ENCODE measurements around the gene OTOF. TPM values are rescaled to one million over a fixed set of nuclear protein-coding genes. Genes with fewer than 3 reads are reported as not detected.

Gene OTOF
- polyA plus RNA-seq, 1 of the 3 experiments (the other 2 are of a cell fraction): not detected

DNA sequence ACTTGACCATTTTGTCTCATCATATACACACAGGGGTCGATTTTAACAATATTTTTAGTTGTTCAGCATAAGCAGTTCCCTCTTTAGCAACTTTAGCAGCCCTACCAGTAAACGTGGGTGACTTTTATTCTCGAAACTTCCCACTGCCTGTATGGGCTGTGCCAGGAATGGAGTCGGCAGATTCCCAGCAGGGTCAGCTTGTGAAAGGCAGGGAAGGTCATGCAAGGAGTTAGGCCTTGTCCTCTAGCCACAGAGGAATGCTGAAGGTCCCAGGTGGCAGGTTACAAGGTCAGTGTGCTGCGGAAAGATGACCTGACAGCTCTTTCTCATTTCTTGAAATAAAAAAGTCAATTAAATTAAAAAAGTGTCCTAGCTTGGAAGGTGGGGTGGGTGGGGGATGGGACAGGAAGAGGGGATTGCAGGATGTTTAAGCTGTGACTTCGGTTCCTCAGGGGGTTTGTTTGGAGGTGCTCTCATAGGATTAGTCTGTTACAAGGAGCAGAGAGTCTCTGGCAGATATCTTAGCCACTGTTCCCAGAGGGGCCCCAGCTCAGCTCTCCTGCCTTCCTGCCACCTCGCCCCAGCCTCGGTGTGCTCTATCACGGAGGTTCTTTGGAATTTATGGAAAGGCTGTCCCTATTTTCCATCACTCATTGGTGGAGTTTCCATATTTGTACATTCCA, 54.8 kb downstream of the OTOF start:
- TF ChIP-seq, protein P1, sequence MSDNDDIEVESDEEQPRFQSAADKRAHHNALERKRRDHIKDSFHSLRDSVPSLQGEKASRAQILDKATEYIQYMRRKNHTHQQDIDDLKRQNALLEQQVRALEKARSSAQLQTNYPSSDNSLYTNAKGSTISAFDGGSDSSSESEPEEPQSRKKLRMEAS (IDR thresholded peaks at IDR 0.05; ENCODE audit: low read depth): no peak
- TF ChIP-seq TEAD4 (IDR thresholded peaks at IDR 0.05; ENCODE audit: borderline replicate concordance, insufficient read depth) (no peak), RCOR1 (IDR thresholded peaks at IDR 0.05; ENCODE audit: low read length) (no peak), TAF1 (IDR thresholded peaks at IDR 0.05; ENCODE audit: borderline replicate concordance, low read depth, low read length) (no peak), MEF2A (IDR thresholded peaks at IDR 0.05; ENCODE audit: borderline replicate concordance, low read depth) (no peak), EZH2phosphoT487 (IDR thresholded peaks at IDR 0.05; ENCODE audit: borderline replicate concordance, low read depth) (no peak)
- TF ChIP-seq, protein P2, sequence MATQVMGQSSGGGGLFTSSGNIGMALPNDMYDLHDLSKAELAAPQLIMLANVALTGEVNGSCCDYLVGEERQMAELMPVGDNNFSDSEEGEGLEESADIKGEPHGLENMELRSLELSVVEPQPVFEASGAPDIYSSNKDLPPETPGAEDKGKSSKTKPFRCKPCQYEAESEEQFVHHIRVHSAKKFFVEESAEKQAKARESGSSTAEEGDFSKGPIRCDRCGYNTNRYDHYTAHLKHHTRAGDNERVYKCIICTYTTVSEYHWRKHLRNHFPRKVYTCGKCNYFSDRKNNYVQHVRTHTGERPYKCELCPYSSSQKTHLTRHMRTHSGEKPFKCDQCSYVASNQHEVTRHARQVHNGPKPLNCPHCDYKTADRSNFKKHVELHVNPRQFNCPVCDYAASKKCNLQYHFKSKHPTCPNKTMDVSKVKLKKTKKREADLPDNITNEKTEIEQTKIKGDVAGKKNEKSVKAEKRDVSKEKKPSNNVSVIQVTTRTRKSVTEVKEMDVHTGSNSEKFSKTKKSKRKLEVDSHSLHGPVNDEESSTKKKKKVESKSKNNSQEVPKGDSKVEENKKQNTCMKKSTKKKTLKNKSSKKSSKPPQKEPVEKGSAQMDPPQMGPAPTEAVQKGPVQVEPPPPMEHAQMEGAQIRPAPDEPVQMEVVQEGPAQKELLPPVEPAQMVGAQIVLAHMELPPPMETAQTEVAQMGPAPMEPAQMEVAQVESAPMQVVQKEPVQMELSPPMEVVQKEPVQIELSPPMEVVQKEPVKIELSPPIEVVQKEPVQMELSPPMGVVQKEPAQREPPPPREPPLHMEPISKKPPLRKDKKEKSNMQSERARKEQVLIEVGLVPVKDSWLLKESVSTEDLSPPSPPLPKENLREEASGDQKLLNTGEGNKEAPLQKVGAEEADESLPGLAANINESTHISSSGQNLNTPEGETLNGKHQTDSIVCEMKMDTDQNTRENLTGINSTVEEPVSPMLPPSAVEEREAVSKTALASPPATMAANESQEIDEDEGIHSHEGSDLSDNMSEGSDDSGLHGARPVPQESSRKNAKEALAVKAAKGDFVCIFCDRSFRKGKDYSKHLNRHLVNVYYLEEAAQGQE (IDR thresholded peaks at IDR 0.05; ENCODE audit: low read depth, low read length): no peak
- H3K4me1 ChIP-seq (ENCODE audit: control insufficient read depth in 1 of 2, insufficient read depth in 2 of 2, low read depth in 1 of 2, low read length in 1 of 2): no peaks in the 10 kb centered on the region
- H3F3A ChIP-seq (replicated peaks; ENCODE audit: insufficient read depth): no peaks in the 10 kb centered on the region
- H3K4me2 ChIP-seq: no peak overlapping the region
- no peak for DNase-seq
- no peak overlapping the region for H3K27ac ChIP-seq (ENCODE audit: low read depth in 2 of 2, low read length in 1 of 2)
- H2AFZ ChIP-seq (ENCODE audit: low read depth): no peak overlapping the region
- H3K79me2 ChIP-seq (ENCODE audit: insufficient read depth): no peaks in the 10 kb centered on the region
- WGBS (ENCODE audit: low lambda C conversion rate): 59% methylated on average over 9 of the region's 9 CpGs
- H3K9ac ChIP-seq: no peak overlapping the region
- ChIA-PET POLR2A (interaction anchor here (0.8 kb wide), 1 partner anchor 1004 kb away, joined by 3 read pairs; no protein-coding TSS in a partner anchor), CTCF (interaction anchor here (0.8 to 2.0 kb wide), 3 partner anchors 28 to 92 kb away, joined by 3 to 6 read pairs (median 5); no protein-coding TSS in a partner anchor)
- no peaks in the 10 kb centered on the region for H3K27me3 ChIP-seq (ENCODE audit: insufficient read depth)
- H3K36me3 ChIP-seq (replicated peaks in 1 of 2; ENCODE audit: control insufficient read depth in 1 of 2, insufficient read depth in 2 of 2, low read length in 1 of 2): no peaks in the 10 kb centered on the region
- H3K9me2 ChIP-seq: no peaks in the 10 kb centered on the region
- no peak overlapping the region for H3K4me3 ChIP-seq (ENCODE audit: low read depth in 2 of 2, low read length in 1 of 2)
- H3K9me3 ChIP-seq: no peaks in the 10 kb centered on the region
- no peaks in the 10 kb centered on the region for H4K20me1 ChIP-seq (ENCODE audit: insufficient read depth)

DNA sequence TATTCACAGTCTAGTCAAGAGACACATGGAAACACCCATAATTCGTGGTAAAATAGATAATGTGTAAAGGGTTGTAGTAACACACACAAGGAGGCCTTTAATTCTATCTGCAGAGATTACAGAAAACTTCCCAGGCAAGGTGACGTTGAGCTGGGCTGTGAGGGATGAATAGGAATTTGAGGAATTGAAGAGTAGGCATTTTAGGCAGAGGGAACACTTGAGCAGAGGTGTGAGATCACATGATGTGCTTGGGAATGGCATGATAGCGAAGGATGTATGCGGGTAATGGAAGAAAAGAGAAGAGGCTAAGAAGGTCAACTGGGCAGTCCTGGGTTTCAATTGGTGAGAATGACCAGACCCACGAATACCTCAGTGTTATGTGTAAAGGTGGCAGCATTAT, 56.0 kb downstream of the OTOF start:
- H3K9me2 ChIP-seq: no peaks in the 10 kb centered on the region
- POLR2A ChIA-PET: interaction anchor here (0.8 kb wide), 1 partner anchor 1003 kb away, joined by 3 read pairs; no protein-coding TSS in a partner anchor
- no peak overlapping the region for H2AFZ ChIP-seq (ENCODE audit: low read depth)
- 69% methylated on average over 5 of the region's 5 CpGs for WGBS (ENCODE audit: low lambda C conversion rate)
- H3K9me3 ChIP-seq: no peaks in the 10 kb centered on the region
- no peaks in the 10 kb centered on the region for H4K20me1 ChIP-seq (ENCODE audit: insufficient read depth)
- H3K27me3 ChIP-seq (ENCODE audit: insufficient read depth): no peaks in the 10 kb centered on the region
- CTCF ChIA-PET: interaction anchor here (1.2 kb wide), 1 partner anchor 92 kb away, joined by 3 read pairs; no protein-coding TSS in a partner anchor
- no peaks in the 10 kb centered on the region for H3K36me3 ChIP-seq (replicated peaks in 1 of 2; ENCODE audit: control insufficient read depth in 1 of 2, insufficient read depth in 2 of 2, low read length in 1 of 2)
- no peak overlapping the region for H3K9ac ChIP-seq
- no peaks in the 10 kb centered on the region for H3K4me1 ChIP-seq (ENCODE audit: control insufficient read depth in 1 of 2, insufficient read depth in 2 of 2, low read depth in 1 of 2, low read length in 1 of 2)
- no peaks in the 10 kb centered on the region for H3F3A ChIP-seq (replicated peaks; ENCODE audit: insufficient read depth)
- no peaks in the 10 kb centered on the region for H3K79me2 ChIP-seq (ENCODE audit: insufficient read depth)
- no peak overlapping the region for H3K4me3 ChIP-seq (ENCODE audit: low read depth in 2 of 2, low read length in 1 of 2)
- DNase-seq: no peak
- no peak overlapping the region for H3K4me2 ChIP-seq
- no peak overlapping the region for H3K27ac ChIP-seq (ENCODE audit: low read depth in 2 of 2, low read length in 1 of 2)
- TF ChIP-seq ELF1 (IDR thresholded peaks at IDR 0.05) (no peak), SMC3 (IDR thresholded peaks at IDR 0.05; ENCODE audit: low read depth, low read length) (no peak), FOSL2 (IDR thresholded peaks at IDR 0.05; ENCODE audit: borderline replicate concordance, low read depth) (no peak), TAF1 (IDR thresholded peaks at IDR 0.05; ENCODE audit: borderline replicate concordance, low read depth, low read length) (no peak), FOXJ3 (CRISPR knock-in tag; IDR thresholded peaks at IDR 0.05) (no peak)
- TF ChIP-seq, protein P3, sequence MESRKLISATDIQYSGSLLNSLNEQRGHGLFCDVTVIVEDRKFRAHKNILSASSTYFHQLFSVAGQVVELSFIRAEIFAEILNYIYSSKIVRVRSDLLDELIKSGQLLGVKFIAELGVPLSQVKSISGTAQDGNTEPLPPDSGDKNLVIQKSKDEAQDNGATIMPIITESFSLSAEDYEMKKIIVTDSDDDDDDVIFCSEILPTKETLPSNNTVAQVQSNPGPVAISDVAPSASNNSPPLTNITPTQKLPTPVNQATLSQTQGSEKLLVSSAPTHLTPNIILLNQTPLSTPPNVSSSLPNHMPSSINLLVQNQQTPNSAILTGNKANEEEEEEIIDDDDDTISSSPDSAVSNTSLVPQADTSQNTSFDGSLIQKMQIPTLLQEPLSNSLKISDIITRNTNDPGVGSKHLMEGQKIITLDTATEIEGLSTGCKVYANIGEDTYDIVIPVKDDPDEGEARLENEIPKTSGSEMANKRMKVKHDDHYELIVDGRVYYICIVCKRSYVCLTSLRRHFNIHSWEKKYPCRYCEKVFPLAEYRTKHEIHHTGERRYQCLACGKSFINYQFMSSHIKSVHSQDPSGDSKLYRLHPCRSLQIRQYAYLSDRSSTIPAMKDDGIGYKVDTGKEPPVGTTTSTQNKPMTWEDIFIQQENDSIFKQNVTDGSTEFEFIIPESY (IDR thresholded peaks at IDR 0.05; ENCODE audit: borderline replicate concordance, low read depth): no peak
- TF ChIP-seq, protein P2 (IDR thresholded peaks at IDR 0.05; ENCODE audit: low read depth, low read length): no peak
- TF ChIP-seq, protein P4, sequence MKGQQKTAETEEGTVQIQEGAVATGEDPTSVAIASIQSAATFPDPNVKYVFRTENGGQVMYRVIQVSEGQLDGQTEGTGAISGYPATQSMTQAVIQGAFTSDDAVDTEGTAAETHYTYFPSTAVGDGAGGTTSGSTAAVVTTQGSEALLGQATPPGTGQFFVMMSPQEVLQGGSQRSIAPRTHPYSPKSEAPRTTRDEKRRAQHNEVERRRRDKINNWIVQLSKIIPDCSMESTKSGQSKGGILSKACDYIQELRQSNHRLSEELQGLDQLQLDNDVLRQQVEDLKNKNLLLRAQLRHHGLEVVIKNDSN (IDR thresholded peaks at IDR 0.05; ENCODE audit: borderline replicate concordance, low read depth): no peak

All from SK-N-SH (cell line).